CD4-positive, alpha-beta T cell treated with Interleukin-21 for 1 hour (primary cell): ENCODE results near the gene PIGL.
"Not testable (repeated sequence)": the region's sequence is repeated elsewhere in the genome, so short reads cannot be mapped to it uniquely, and the experiment has no call there.

ENCODE experiments used
- DNase-seq: peaks from one replicate; pipeline ENCODE4 v3.0.0-alpha.2; 2020

Gene PIGL

GRCh38 chr17:16281351-16281750 lies 64.3 kb downstream of the PIGL start:
- no peak for DNase-seq

- DNase-seq, result no peak
Measured at GRCh38 chr17:16282522-16282921, 65.5 kb downstream of the PIGL start.

- DNase-seq, result no peak
Measured at GRCh38 chr17:16283705-16284104, 66.7 kb downstream of the PIGL start.

- DNase-seq, result no peak
Measured at GRCh38 chr17:16285646-16286008, 68.6 kb downstream of the PIGL start.

GRCh38 chr17:16286009-16286946 lies 69.3 kb downstream of the PIGL start:
- peak; percentile 86 for DNase-seq

GRCh38 chr17:16286947-16287562 lies 70.0 kb downstream of the PIGL start:
- DNase-seq, result no peak

- peak; percentile 44 for DNase-seq
Measured at GRCh38 chr17:16287563-16288027, 70.6 kb downstream of the PIGL start.

- no peak for DNase-seq
Measured at GRCh38 chr17:16288860-16289571, 72.0 kb downstream of the PIGL start.

- DNase-seq, result no peak
Measured at GRCh38 chr17:16293931-16294330, 76.9 kb downstream of the PIGL start.

GRCh38 chr17:16294560-16294959 lies 77.5 kb downstream of the PIGL start:
- DNase-seq, result no peak

- not testable (repeated sequence) for DNase-seq
Measured at GRCh38 chr17:16296072-16296471, 79.1 kb downstream of the PIGL start.

- no peak for DNase-seq
Measured at GRCh38 chr17:16297367-16298139, 80.5 kb downstream of the PIGL start.

GRCh38 chr17:16298140-16298662 lies 81.2 kb downstream of the PIGL start:
- DNase-seq, result no peak

- DNase-seq, result no peak
Measured at GRCh38 chr17:16300554-16300953, 83.5 kb downstream of the PIGL start.

- no peak for DNase-seq
Measured at GRCh38 chr17:16301963-16302855, 85.2 kb downstream of the PIGL start.

GRCh38 chr17:16302856-16303255 lies 85.8 kb downstream of the PIGL start:
- no peak for DNase-seq

- DNase-seq, result peak; percentile 8
Measured at GRCh38 chr17:16304830-16305229, 87.8 kb downstream of the PIGL start.

GRCh38 chr17:16306211-16306610 lies 89.2 kb downstream of the PIGL start:
- DNase-seq, result no peak

GRCh38 chr17:16312061-16312460 lies 95.1 kb downstream of the PIGL start:
- not testable (repeated sequence) for DNase-seq

GRCh38 chr17:16313139-16314090 lies 96.4 kb downstream of the PIGL start:
- DNase-seq, result no peak
